ENCODE results near the gene FAF2.
A peak's percentile ranks its signal among the peaks of the same experiment; 100 is the strongest.
"Not testable (repeated sequence)": the region's sequence is repeated elsewhere in the genome, so short reads cannot be mapped to it uniquely, and the experiment has no call there.

The FAF2 gene

DNA sequence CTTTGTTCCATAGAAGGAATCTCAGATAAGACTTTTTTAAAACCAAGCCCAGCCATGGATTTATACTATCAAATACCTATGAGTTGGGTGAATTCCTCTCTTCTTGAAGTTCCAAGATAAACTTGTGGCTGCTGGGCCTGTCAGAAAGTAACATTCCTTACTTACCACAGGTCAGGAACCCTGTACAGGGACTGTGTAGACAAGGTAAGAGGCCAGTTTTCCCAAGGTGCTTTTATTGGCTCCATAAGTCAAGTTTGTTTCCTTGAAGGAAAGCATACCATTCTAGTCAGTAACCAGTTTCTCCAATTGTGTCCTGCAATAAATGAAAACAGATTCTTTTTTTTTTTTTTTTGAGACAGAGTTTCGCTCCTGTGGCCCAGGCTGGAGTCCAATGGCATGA is 23.0 kb upstream of the FAF2 start:
- Histone ChIP-seq H3K4me3 (ENCODE audit: low read length) (no peak overlapping the region), H3K4me1 (ENCODE audit: control insufficient read depth, insufficient read depth, low read length) (no peaks in the 10 kb centered on the region), H3K36me3 (ENCODE audit: insufficient read depth, low read length) (no peaks in the 10 kb centered on the region), H3K4me2 (ENCODE audit: low read length) (no peak overlapping the region), H3K9ac (ENCODE audit: low read depth, low read length) (no peak overlapping the region), H3K27me3 (ENCODE audit: control insufficient read depth, insufficient read depth, low read length) (peaks cover 11% of the 10 kb centered on the region), H3K9me3 (replicated peaks; ENCODE audit: low read length) (no peaks in the 10 kb centered on the region)

DNA sequence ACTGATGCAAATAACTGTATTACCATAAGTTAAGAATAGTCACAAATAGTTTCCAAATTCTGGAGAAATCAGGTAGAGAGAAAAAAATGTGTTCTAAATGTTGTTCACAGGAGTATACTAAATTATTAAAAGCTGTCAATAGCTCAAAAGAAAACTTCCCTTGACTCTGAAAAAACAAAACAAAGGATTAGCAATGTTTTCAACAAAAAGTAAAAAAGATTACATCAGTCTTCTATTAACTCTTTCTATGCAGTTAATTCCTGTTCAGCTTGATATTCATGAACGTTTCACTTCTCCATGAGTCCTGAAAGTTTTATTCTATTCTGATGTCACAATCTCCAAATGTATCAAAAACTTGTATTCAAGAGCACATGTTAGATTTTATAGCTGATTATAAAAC is 22.4 kb upstream of the FAF2 start:
- H3K9me3 ChIP-seq (replicated peaks; ENCODE audit: low read length), result no peaks in the 10 kb centered on the region
- H3K36me3 ChIP-seq (ENCODE audit: insufficient read depth, low read length), result no peaks in the 10 kb centered on the region
- no peaks in the 10 kb centered on the region for H3K4me1 ChIP-seq (ENCODE audit: control insufficient read depth, insufficient read depth, low read length)
- peaks cover 6% of the 10 kb centered on the region for H3K27me3 ChIP-seq (ENCODE audit: control insufficient read depth, insufficient read depth, low read length)
- H3K9ac ChIP-seq (ENCODE audit: low read depth, low read length), result no peak overlapping the region
- H3K4me3 ChIP-seq (ENCODE audit: low read length), result no peak overlapping the region
- no peak overlapping the region for H3K4me2 ChIP-seq (ENCODE audit: low read length)

DNA sequence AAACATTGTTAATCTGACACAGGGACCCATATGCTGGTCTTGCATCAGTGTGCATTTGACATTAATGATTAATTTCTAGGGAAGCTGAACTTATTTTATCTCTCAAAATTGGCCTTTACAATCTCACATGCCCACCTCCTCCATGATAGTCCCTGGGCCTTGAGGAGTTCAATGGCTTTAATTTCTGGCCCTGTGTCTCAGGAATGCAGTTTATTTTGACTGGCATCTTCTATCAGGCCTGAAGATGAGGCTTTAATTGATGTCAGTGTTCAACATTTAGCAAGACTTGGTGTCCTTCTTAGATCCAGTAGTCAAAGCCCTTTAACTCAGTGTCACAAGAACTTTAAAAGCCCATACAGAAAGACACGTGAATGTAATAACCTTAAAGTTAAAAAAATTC is 21.3 kb upstream of the FAF2 start:
- Histone ChIP-seq H3K4me3 (ENCODE audit: low read length) (no peak overlapping the region), H3K4me2 (ENCODE audit: low read length) (no peak overlapping the region), H3K27me3 (ENCODE audit: control insufficient read depth, insufficient read depth, low read length) (peaks cover 6% of the 10 kb centered on the region), H3K9ac (ENCODE audit: low read depth, low read length) (no peak overlapping the region), H3K36me3 (ENCODE audit: insufficient read depth, low read length) (no peaks in the 10 kb centered on the region), H3K4me1 (ENCODE audit: control insufficient read depth, insufficient read depth, low read length) (no peaks in the 10 kb centered on the region), H3K9me3 (replicated peaks; ENCODE audit: low read length) (no peaks in the 10 kb centered on the region)

DNA sequence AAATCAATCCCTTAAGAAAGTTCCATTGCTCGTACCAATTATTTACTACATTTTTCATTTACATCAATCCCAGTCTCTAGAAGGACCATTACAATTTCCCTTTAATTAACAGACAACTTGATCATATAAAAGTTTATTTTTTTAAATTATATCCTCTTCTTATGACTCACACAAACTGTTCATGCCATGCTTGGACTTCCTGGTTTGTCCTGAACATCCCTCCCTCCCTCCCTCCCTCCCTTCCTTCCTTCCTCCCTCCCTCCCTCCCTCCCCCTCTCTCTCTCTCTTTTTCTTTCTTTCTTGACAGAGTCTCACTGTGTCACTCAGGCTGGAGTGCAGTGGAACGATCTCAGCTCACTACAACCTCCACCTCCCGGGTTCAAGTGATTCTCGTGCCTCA is 20.2 kb upstream of the FAF2 start:
- Histone ChIP-seq H3K4me3 (ENCODE audit: low read length) (no peak overlapping the region), H3K4me1 (ENCODE audit: control insufficient read depth, insufficient read depth, low read length) (no peaks in the 10 kb centered on the region), H3K9me3 (replicated peaks; ENCODE audit: low read length) (no peaks in the 10 kb centered on the region), H3K36me3 (ENCODE audit: insufficient read depth, low read length) (no peaks in the 10 kb centered on the region), H3K4me2 (ENCODE audit: low read length) (no peak overlapping the region), H3K27me3 (ENCODE audit: control insufficient read depth, insufficient read depth, low read length) (peaks cover 6% of the 10 kb centered on the region), H3K9ac (ENCODE audit: low read depth, low read length) (no peak overlapping the region)

DNA sequence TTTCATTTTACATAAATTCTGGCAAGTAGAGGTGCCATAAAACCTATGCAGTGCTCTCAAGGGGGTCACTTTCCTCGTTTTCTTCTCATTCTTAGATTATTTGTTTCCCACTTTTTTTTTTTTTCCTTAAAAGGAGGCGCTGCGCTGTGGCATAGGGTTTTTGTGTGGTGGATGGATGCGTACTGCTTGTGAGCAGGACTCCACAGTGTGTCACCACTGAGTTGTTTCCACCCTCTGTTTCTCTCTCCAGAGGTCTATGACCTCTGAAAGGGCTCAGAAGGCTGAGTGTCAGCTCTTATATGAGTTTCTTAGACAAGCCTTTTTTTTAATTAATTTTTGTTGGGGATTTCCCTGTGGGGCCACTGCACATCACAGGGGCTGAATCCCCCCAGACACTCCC is 18.2 kb upstream of the FAF2 start:
- Histone ChIP-seq H3K4me3 (ENCODE audit: low read length) (no peak overlapping the region), H3K4me1 (ENCODE audit: control insufficient read depth, insufficient read depth, low read length) (no peaks in the 10 kb centered on the region), H3K4me2 (ENCODE audit: low read length) (no peak overlapping the region), H3K9me3 (replicated peaks; ENCODE audit: low read length) (no peaks in the 10 kb centered on the region), H3K9ac (ENCODE audit: low read depth, low read length) (no peak overlapping the region), H3K36me3 (ENCODE audit: insufficient read depth, low read length) (no peaks in the 10 kb centered on the region), H3K27me3 (ENCODE audit: control insufficient read depth, insufficient read depth, low read length) (peaks cover 6% of the 10 kb centered on the region)

DNA sequence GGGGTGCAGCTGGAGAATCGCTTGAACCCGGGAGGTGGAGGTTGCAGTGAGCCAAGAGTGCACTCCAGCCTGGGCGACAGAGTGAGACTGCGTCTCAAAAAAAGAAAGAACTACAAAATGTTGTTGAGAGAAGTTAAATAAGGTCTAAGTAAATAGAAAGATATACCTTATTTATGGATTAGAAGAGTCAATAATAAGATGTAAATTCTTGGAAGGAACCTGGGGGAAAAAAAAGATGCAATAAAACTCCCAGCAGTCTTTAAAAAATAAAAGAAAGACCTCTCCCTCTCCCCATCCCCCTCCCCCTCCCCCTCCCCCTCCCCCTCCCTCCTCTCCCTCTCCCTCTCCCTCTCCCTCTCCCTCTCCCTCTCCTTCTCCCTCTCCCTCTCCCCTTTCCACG is 15.5 kb upstream of the FAF2 start:
- Histone ChIP-seq H3K9me3 (replicated peaks; ENCODE audit: low read length) (no peaks in the 10 kb centered on the region), H3K4me1 (ENCODE audit: control insufficient read depth, insufficient read depth, low read length) (peaks cover 11% of the 10 kb centered on the region), H3K36me3 (ENCODE audit: insufficient read depth, low read length) (no peaks in the 10 kb centered on the region), H3K9ac (ENCODE audit: low read depth, low read length) (no peak overlapping the region), H3K4me3 (ENCODE audit: low read length) (no peak overlapping the region), H3K27me3 (ENCODE audit: control insufficient read depth, insufficient read depth, low read length) (peaks cover 6% of the 10 kb centered on the region), H3K4me2 (ENCODE audit: low read length) (no peak overlapping the region)

DNA sequence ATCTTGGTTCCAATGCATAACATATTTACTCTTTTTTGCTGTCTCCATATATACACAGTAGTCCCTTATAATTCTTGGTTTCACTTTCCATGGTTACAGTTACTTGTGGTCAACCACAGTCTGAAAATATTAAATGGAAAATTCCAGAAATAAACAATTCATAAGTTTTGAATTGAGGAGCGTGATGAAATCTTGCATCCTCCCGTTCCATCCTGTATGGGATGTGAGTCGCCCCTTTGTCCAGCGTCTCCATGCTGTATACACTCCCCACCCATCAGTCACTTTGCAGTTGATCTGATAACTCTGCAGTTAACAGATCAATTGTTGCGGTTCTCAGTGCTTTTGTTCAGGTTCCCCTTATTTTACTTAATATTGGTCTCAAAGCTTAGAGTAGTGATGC is 11.5 kb upstream of the FAF2 start:
- peaks cover 19% of the 10 kb centered on the region for H3K4me1 ChIP-seq (ENCODE audit: control insufficient read depth, insufficient read depth, low read length)
- H3K4me3 ChIP-seq (ENCODE audit: low read length), result no peak overlapping the region
- H3K9me3 ChIP-seq (replicated peaks; ENCODE audit: low read length), result no peaks in the 10 kb centered on the region
- H3K9ac ChIP-seq (ENCODE audit: low read depth, low read length), result no peak overlapping the region
- peak overlapping the region; percentile 53 for H3K4me2 ChIP-seq (ENCODE audit: low read length)
- no peaks in the 10 kb centered on the region for H3K36me3 ChIP-seq (ENCODE audit: insufficient read depth, low read length)
- peaks cover 6% of the 10 kb centered on the region for H3K27me3 ChIP-seq (ENCODE audit: control insufficient read depth, insufficient read depth, low read length)

DNA sequence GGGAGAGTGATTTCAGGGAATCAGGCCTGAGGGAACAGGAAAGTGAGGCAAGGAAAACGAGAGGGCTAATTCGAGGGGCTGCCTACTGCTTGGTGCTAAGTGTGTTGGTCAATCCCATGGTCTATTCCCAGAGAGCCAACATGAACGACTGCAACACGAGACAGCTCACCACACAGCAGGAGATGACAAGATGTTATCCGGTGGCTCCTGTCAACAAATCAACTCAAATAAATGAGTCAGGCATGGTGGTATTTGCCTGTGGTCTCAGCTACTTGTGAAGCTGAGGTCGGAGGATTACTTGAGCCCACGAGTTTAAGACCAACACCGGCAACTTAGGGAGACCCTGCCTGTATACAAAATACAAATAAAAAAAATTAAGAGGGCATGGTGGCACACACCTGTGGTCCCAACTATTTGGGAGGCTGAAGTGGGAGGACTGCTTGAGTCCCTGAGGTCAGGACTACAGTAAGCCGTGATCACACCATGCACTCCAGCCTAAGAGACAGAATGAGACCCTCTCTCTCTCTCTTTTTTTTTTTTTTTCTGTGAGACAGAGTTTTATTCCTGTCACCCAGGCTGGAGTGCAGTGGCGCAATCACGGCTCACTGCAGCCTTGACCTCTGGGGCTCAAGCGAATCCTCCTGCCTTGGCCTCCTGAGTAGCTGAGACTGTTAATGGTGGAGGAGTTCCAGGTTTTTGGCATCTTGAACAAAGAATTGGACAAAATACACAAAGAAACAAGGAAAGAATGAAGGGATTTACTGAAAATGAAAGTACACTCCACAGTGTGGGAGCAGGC is 9.0 kb upstream of the FAF2 start:
- no peaks in the 10 kb centered on the region for H3K36me3 ChIP-seq (ENCODE audit: insufficient read depth, low read length)
- H3K27me3 ChIP-seq (ENCODE audit: control insufficient read depth, insufficient read depth, low read length), result peaks cover 2% of the 10 kb centered on the region
- no peak overlapping the region for H3K4me2 ChIP-seq (ENCODE audit: low read length)
- H3K9me3 ChIP-seq (replicated peaks; ENCODE audit: low read length), result no peaks in the 10 kb centered on the region
- no peak overlapping the region for H3K9ac ChIP-seq (ENCODE audit: low read depth, low read length)
- H3K4me3 ChIP-seq (ENCODE audit: low read length), result no peak overlapping the region
- peaks cover 19% of the 10 kb centered on the region for H3K4me1 ChIP-seq (ENCODE audit: control insufficient read depth, insufficient read depth, low read length)

DNA sequence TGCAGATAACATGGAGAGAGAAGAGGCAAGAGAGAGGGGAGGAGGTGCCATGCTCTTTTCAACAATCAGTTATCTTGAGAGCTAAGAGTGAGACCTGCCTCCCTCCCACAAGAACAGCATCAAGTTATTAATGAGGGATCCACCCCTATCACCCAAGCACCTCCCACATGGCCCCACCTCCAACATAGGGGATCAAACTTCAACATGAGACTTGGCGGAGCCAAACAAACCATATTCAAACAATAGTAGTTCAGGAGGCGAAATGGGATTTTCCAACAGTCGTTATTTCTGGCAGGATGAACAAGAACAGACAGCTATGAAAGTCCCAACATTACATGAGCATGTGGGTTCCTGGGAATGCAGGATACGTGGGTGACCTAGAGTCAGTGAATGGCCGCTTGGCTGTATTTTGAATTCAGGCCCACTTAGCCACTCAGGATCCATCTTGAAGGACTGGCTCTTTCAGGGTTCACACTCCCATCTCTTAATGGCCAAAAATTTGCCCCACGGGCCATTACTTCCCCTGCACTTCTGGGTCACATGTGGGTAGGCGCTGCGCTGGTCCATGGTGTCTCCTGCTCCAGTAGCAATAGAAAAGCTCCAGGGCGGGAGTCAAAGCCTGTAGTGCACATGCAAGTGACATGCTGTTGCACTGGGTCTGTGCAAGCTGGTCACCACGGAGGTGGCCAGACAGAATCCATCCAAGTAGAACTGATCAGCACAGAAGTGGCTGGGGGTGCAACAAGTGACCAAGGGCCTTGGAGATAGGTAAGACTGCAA is 7.1 kb upstream of the FAF2 start:
- Histone ChIP-seq H3K9me3 (replicated peaks; ENCODE audit: low read length) (no peaks in the 10 kb centered on the region), H3K4me2 (ENCODE audit: low read length) (no peak overlapping the region), H3K36me3 (ENCODE audit: insufficient read depth, low read length) (no peaks in the 10 kb centered on the region), H3K27me3 (ENCODE audit: control insufficient read depth, insufficient read depth, low read length) (peaks cover 2% of the 10 kb centered on the region), H3K9ac (ENCODE audit: low read depth, low read length) (no peak overlapping the region), H3K4me3 (ENCODE audit: low read length) (no peak overlapping the region), H3K4me1 (ENCODE audit: control insufficient read depth, insufficient read depth, low read length) (peaks cover 19% of the 10 kb centered on the region)

DNA sequence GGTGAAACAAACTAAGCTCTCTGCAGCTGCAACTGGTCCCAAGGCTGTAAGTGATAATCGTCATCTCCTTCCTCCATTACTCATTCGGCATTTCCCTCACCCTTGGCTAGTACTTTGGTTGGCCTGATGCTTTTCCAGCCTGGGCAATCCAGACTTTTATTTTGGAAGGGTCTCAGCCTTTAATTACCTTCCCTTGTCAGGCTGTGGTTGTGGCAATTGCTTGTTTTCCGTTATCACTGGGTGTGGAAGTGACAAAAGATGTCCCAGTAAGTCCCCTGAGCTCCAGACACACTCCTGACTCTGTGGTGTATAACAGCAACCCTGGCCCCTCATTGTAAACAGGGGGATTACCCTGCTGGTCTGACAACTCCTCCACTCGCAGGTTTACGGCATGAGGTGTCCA is 6.3 kb upstream of the FAF2 start:
- Histone ChIP-seq H3K27me3 (ENCODE audit: control insufficient read depth, insufficient read depth, low read length) (peaks cover 2% of the 10 kb centered on the region), H3K4me3 (ENCODE audit: low read length) (no peak overlapping the region), H3K9me3 (replicated peaks; ENCODE audit: low read length) (no peaks in the 10 kb centered on the region), H3K9ac (ENCODE audit: low read depth, low read length) (no peak overlapping the region), H3K4me1 (ENCODE audit: control insufficient read depth, insufficient read depth, low read length) (peaks cover 16% of the 10 kb centered on the region), H3K36me3 (ENCODE audit: insufficient read depth, low read length) (no peaks in the 10 kb centered on the region), H3K4me2 (ENCODE audit: low read length) (no peak overlapping the region)

DNA sequence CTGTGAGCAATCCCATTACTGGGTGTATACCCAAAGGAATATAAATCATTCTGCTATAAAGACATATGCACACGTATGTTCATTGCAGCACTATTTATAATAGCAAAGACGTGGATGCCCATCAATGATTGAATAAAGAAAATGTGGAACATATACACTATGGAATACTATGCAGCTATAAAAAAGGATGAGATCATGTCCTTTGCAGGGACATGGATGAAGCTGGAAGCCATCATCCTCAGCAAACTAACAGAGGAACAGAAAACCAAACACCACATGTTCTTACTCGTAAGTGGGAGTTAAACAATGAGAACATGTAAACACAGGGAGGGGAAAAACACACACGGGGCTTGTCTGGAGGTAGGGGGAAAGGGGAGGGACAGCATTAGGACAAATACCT is 5.3 kb upstream of the FAF2 start:
- not testable (repeated sequence) for H3K27me3 ChIP-seq (ENCODE audit: control insufficient read depth, insufficient read depth, low read length); H3K9me3 ChIP-seq (replicated peaks; ENCODE audit: low read length); H3K36me3 ChIP-seq (ENCODE audit: insufficient read depth, low read length); H3K9ac ChIP-seq (ENCODE audit: low read depth, low read length); H3K4me2 ChIP-seq (ENCODE audit: low read length); H3K4me3 ChIP-seq (ENCODE audit: low read length)
- H3K4me1 ChIP-seq (ENCODE audit: control insufficient read depth, insufficient read depth, low read length), result peaks cover 14% of the 10 kb centered on the region

DNA sequence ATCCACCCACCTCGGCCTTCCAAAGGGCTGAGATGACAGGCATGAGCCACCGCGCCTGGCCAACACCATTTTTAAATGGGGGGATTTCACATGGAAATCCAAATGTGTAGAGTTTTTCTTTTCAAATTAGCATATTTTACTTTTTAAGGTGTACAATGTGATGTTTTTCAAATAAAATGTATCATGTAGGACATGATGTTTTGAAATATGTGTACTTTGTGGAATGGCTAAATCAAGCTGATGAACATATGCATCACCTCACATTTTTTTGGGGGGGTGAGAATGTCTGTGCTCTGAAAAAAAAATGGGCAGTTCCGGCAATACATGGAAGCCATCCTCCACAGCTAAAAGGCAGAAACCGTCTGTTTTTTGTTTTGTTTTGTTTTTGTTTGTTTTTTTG is 3.4 kb upstream of the FAF2 start:
- peaks cover 3% of the 10 kb centered on the region for H3K36me3 ChIP-seq (ENCODE audit: insufficient read depth, low read length)
- H3K9me3 ChIP-seq (replicated peaks; ENCODE audit: low read length), result no peaks in the 10 kb centered on the region
- peaks cover 9% of the 10 kb centered on the region for H3K4me1 ChIP-seq (ENCODE audit: control insufficient read depth, insufficient read depth, low read length)
- no peak overlapping the region for H3K4me2 ChIP-seq (ENCODE audit: low read length)
- H3K27me3 ChIP-seq (ENCODE audit: control insufficient read depth, insufficient read depth, low read length), result peaks cover 2% of the 10 kb centered on the region
- no peak overlapping the region for H3K4me3 ChIP-seq (ENCODE audit: low read length)
- no peak overlapping the region for H3K9ac ChIP-seq (ENCODE audit: low read depth, low read length)
